A549 (cell line): ENCODE measurements around the gene BEND2.

Source experiments
- MAFK ChIP-seq: fragments of 450-650 bp; IDR thresholded peaks from 2 replicates; pipeline ENCODE4 v1.6.1; 2014; ENCODE audit not compliant: partially characterized antibody
- MAZ ChIP-seq: fragments of 150-350 bp; IDR thresholded peaks from 2 replicates; pipeline ENCODE4 v1.6.1; 2014; ENCODE audit warnings: antibody characterized with exemption, low read depth, low read length, borderline replicate concordance
- NFE2L2 ChIP-seq: fragments of 150-350 bp; conservative IDR thresholded peaks from 2 replicates; pipeline ENCODE4 v1.6.1; 2014; ENCODE audit warnings: low read length
- PHF8 ChIP-seq: fragments of 200-600 bp; sonication (generic); IDR thresholded peaks from 2 replicates; pipeline ENCODE4 v1.6.1; 2016; ENCODE audit warnings: low read depth, mild to moderate bottlenecking, antibody characterized with exemption, moderate library complexity, borderline replicate concordance
- ZFP36 ChIP-seq: fragments of 450-650 bp; IDR thresholded peaks from 2 replicates; pipeline ENCODE4 v1.6.1; 2014; ENCODE audit warnings: borderline replicate concordance; ENCODE audit not compliant: partially characterized antibody
- TF ChIP-seq, protein P1 (sequence below): fragments of 200-600 bp; sonication (generic); IDR thresholded peaks from 2 replicates; pipeline ENCODE4 v1.6.1; 2016; ENCODE audit warnings: antibody characterized with exemption, mild to moderate bottlenecking, moderate library complexity
- TF ChIP-seq, protein P2 (sequence below): fragments of >200 bp; sonication (Bioruptor Twin); formaldehyde crosslinking; IDR thresholded peaks from 3 replicates; pipeline ENCODE4 v1.5.1; 2016

- TF ChIP-seq PHF8 (no peak), MAZ (no peak), ZFP36 (no peak), NFE2L2 (no peak), MAFK (no peak)
- TF ChIP-seq, protein P1, sequence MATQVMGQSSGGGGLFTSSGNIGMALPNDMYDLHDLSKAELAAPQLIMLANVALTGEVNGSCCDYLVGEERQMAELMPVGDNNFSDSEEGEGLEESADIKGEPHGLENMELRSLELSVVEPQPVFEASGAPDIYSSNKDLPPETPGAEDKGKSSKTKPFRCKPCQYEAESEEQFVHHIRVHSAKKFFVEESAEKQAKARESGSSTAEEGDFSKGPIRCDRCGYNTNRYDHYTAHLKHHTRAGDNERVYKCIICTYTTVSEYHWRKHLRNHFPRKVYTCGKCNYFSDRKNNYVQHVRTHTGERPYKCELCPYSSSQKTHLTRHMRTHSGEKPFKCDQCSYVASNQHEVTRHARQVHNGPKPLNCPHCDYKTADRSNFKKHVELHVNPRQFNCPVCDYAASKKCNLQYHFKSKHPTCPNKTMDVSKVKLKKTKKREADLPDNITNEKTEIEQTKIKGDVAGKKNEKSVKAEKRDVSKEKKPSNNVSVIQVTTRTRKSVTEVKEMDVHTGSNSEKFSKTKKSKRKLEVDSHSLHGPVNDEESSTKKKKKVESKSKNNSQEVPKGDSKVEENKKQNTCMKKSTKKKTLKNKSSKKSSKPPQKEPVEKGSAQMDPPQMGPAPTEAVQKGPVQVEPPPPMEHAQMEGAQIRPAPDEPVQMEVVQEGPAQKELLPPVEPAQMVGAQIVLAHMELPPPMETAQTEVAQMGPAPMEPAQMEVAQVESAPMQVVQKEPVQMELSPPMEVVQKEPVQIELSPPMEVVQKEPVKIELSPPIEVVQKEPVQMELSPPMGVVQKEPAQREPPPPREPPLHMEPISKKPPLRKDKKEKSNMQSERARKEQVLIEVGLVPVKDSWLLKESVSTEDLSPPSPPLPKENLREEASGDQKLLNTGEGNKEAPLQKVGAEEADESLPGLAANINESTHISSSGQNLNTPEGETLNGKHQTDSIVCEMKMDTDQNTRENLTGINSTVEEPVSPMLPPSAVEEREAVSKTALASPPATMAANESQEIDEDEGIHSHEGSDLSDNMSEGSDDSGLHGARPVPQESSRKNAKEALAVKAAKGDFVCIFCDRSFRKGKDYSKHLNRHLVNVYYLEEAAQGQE, result no peak
- TF ChIP-seq, protein P2, sequence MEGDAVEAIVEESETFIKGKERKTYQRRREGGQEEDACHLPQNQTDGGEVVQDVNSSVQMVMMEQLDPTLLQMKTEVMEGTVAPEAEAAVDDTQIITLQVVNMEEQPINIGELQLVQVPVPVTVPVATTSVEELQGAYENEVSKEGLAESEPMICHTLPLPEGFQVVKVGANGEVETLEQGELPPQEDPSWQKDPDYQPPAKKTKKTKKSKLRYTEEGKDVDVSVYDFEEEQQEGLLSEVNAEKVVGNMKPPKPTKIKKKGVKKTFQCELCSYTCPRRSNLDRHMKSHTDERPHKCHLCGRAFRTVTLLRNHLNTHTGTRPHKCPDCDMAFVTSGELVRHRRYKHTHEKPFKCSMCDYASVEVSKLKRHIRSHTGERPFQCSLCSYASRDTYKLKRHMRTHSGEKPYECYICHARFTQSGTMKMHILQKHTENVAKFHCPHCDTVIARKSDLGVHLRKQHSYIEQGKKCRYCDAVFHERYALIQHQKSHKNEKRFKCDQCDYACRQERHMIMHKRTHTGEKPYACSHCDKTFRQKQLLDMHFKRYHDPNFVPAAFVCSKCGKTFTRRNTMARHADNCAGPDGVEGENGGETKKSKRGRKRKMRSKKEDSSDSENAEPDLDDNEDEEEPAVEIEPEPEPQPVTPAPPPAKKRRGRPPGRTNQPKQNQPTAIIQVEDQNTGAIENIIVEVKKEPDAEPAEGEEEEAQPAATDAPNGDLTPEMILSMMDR, result no peak
Observed at GRCh38 chrX:18149454-18149853, 71.2 kb downstream of the BEND2 start.
